ENCODE data around the gene ANKRD13D.

The ANKRD13D gene

DNA sequence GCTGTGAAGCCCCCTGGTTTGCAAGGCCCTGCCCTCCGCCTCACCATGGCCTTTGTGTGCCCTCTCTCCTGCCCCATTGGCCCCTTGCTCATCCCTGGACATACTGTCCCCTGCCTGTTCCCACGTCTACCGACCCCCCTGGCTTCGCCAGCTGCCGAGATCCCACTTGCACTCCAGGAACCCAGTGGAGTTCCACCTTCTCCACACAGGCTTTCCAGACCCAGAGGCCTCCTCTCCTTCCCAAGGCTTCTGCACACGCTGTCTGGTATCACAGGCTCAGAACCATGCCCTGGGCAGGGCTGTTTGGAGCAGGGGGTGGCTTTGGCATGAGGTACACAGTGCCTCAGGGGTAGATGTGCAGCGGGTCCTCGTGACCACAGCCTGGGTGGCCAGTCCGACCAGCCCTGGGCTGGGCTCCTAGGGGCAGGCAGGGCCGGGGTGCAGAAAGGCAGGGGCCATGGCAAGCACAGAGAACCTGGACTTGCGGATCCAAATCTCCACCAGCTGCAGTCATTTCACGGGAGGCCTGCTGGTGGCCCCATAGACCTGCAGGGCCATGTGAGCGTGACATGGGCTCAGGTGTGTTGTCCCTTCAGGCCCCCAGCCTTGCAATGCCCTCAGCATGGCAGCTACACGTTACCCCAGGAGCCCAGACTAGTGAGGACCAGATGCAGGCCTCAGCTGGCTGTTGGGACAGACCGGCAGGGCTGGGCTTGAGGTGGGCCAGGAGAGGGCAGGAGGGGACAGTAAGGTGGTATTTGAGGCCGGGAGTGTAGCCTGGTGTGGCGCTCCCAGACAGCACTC, 13.3 kb upstream of the ANKRD13D start:
- DNase-seq, result peak; percentile 37

DNA sequence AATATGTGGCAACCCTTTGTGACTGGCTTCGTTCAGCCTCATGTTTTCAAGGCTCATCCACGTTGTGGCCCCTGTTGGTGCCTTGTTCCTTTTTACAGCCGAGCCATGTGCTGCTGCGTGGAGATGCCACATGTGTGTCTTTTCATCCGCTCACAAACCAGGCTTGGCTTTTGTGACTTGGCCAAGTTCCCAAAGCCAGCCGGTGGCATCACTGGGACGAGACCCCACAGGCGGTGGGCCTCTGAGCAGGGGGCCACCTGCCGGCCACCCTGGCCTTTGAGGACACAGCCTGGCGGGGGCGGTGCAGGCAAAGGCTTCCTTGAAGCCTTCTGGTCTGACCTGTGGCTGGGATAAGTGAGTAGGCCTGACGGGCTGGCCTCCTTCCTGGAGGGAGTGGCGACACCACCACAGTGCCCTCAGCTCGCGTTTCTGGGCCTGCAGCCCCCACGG, 12.3 kb upstream of the ANKRD13D start:
- peak; percentile 55 for DNase-seq

DNA sequence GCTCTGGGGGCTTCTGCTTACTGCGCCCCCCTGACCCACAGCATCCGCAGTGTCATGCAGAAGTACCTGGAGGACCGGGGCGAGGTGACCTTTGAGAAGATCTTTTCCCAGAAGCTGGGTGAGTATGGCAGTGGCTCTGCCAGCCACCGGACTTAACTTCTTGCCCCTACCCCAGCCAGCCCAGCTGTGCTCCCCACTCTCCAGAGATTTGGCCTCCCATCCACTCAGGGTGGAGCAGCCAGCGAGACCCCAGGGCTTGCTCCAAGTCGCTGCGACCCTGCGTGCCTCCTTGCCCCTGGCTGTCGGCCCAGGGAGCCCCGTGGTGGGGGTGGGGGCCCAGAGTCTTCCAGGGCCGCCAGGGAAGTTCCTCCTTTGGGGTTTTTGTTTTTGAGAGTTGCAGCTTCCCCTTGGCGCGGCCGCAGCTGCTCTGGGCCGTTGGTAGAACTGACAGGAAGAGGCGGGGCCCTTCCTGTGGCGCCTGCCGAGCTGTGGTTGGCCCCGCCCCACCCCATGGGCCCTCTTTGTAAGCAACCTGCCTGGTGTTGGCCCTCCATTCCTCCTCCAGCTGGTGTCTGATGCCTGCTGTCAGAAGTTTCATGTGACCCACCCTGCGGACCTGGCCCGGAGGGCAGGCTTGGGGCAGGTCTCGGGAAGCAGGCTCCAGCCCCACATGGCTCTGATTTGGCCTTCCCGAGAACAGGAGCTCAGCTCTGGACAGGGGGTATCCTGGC, 11.7 kb upstream of the ANKRD13D start:
- DNase-seq, result peak; percentile 91

DNA sequence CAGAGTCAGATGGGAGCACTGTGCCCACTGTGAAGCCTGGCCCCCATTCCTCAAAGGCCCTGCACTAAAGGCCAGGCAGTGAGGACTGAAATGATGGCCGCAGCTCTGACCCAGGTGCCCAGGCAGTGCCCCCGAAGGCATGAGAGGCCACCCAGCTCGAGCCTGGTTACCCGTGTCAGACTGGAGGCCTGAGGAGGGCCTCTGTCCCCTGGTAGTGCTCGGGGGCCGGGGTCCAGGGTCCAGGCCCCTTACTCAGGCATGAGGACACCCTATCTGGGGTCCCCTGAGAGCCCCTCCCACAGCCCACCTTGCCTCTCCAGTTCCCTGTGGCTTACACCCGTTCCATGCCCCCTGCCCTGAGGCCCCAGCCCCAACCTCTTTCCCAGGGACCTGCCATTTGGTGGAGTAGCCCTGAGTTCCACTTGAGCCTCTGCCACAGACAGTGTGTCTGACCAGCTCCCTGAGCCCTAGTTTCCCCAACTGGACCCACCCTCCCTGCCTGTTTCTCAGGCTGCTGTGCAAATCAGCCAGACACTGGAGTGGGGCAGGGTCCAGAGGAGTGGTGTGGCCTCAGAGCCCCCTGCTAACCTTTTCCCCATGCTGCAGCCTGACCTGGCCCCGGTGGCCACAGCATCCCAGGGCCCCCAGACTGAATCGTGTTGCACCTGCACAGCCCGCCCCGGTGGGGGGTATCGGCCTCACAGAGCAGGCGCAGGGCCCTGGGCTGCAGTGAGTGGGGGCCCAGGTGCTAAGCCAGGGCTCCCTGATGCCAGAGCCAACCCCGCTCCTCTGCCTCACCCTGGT, 10.8 kb upstream of the ANKRD13D start:
- DNase-seq, result no peak

DNA sequence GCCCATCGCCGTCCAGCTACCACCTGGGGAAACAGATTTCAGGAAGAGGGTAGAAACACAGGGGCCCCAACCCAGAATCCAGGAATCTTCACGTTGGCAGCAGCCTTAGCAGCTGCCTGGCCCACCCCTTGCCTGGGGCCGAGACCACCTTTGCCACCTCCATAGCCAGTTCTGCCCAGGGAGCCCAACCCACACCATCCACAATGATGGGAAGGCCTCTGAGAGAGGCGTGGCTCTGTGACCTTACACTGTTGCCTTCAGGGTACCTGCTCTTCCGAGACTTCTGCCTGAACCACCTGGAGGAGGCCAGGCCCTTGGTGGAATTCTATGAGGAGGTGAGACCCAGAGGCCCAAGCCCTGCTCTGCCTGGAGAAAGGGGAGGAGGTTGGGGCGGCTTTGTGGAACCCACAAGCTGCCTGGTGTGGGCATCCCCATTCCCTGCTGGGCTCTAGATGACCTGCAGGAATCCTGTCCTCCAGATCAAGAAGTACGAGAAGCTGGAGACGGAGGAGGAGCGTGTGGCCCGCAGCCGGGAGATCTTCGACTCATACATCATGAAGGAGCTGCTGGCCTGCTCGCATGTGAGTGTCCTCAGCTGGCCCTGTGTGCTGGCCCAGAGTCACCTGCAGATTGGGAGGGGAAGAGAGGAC, 10.0 kb upstream of the ANKRD13D start:
- peak; percentile 0 for DNase-seq

DNA sequence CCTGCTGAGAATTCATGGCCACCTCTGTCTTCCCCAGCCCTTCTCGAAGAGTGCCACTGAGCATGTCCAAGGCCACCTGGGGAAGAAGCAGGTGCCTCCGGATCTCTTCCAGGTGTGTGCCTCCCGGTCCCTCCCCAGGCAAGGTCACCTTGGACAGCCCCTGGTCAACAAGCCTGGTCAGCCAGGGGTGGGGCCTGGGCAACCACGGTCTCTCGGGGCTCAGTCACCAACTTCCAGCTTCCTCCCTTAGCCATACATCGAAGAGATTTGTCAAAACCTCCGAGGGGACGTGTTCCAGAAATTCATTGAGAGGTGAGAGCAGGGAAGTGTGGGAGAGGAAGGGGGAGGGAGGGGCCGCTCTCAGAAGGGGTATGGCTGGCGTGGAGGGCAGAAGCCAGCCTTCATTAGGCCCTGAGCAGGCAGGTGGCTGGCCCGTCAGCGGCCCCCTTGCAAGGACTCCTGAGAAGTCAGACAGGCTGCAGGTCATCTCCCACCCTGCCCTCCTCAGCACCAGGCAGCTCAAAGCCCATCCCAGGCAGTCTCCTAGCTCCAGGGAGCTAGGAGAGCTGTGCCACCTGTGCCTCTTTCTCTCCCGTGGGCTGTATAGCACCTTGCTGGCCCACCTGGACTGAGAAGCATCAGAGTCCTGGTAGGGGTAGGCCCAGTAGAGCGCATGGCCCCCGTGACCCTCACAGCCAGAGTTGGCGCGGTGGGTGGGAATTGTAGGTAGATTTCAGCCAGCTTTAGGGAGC, 9.3 kb upstream of the ANKRD13D start:
- no peak for DNase-seq

DNA sequence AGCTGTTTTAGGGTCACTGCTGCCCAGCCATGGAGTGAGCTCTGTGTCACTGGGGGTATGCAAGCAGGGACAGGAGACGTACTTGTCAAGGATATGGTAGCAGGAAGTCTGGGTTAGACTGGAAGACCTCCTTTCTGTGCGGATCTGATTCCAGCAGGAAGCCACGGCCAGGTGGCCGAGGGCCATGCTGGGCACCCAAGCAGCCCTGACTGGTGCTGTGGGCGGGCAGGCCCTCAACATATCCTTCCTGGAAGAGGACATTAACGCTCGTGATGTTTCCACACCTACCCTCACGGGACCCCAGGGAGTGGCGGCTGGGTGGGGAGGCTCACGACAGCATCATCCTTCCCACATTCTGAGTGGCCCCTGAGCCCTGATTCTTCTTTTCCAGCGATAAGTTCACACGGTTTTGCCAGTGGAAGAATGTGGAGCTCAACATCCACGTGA, 8.7 kb upstream of the ANKRD13D start:
- no peak for DNase-seq

DNA sequence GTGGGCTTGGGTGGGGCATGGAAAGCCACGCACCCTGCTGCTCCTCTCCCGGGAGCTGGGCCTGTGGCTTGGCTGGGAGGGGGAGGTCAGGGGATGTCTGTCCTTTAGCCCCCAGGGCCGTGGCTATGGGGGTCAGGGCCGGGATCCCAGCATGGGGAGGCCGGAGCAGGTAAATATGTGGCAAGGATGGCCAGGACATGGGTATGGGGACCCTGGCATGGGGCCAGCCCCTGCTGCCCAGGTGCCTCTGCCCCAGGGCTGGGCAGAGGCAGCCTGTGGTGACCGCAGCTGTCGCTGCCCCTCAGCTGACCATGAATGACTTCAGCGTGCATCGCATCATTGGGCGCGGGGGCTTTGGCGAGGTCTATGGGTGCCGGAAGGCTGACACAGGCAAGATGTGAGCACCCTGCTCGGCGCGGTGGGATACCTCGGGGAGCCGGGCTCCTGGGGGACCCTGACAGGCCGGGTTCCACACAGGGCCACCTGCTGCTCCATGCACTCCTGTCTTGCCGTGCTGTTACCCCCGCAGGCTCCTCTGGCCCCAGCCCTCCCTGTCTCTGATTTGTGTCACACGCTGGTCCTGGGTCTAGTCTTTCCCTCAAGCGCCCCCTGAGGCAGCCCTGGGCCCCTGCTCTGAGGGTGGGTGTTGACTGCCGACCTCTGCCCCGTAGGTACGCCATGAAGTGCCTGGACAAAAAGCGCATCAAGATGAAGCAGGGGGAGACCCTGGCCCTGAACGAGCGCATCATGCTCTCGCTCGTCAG, 8.1 kb upstream of the ANKRD13D start:
- DNase-seq, result peak; percentile 2

DNA sequence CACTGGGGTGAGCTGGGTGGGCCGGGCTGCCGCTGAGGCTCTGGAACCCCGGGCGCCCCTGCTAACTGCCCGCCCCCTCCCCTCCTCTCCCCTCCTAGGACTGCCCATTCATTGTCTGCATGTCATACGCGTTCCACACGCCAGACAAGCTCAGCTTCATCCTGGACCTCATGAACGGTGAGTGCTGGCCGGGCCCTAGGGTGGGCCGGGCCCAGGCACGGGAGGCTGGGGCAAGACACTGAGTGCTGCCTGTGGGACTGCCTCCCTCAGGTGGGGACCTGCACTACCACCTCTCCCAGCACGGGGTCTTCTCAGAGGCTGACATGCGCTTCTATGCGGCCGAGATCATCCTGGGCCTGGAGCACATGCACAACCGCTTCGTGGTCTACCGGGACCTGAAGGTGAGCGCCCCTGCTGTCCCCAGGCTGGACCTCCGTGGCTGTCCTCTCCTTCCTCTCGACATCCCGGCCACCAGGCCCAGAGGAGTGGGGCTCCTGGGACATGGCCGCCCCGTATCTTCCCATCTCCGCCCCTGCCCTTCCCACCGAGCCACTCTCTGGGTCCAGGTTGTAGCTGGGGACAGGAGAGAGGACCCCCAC, 7.5 kb upstream of the ANKRD13D start:
- peak; percentile 1 for DNase-seq

DNA sequence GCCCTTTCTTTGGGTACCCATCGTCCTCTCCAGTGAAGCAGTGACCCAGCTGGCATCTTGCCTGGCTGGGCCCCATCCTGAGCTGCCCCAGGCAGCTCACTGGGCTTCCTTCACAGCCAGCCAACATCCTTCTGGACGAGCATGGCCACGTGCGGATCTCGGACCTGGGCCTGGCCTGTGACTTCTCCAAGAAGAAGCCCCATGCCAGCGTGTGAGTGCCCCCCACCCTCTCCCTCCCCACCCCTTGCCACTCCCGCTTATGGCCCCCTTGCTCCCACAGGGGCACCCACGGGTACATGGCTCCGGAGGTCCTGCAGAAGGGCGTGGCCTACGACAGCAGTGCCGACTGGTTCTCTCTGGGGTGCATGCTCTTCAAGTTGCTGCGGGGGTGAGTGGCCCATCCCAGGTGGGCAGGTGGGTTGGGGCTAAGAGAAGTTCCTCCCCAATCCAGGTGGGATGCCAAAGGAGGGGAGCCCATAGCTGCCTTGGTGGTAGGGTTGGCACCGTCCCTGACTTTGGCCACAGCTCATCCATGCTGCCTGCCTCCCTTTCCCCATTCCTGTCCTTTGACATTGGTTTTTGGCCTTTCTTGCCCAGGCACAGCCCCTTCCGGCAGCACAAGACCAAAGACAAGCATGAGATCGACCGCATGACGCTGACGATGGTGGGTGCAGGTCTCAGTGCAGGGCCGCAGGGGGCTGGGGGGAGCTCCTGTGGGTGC, 6.8 kb upstream of the ANKRD13D start:
- peak; percentile 1 for DNase-seq

DNA sequence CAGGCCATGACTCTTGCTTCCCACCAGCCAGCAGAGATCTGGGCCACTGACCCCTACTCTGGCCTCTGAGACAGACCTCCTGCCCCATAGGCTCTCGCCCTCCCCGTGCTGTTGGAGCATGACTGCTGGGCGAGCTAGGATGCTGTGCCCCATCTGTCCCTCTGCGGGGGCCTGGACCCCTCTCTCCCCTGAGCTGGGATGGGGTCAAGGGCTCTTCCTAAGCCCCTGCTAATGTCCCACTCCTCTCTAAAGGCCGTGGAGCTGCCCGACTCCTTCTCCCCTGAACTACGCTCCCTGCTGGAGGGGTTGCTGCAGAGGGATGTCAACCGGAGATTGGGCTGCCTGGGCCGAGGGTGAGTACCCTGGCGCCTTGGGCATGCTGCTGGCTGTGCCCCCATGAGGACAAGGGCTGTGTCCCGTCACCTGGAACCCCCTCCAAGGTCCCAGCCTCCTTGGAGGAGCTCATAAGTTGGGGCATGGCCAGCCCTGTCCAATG, 6.2 kb upstream of the ANKRD13D start:
- no peak for DNase-seq

DNA sequence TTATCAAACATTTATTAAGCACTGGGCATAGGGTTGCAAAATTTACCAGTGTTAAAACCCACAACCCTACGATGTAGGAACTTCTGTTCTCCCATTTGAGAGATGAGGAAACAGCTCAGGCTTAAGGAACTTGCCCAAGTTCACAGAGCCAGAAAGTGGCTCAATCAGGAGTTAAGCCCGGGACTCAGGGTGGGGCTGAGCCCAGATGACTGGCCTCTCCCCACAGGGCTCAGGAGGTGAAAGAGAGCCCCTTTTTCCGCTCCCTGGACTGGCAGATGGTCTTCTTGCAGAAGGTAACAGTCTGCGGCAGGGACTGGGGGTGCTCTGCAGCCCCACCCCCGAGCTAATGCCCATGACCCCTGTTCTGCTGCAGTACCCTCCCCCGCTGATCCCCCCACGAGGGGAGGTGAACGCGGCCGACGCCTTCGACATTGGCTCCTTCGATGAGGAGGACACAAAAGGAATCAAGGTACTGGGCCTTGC, 5.6 kb upstream of the ANKRD13D start:
- no peak for DNase-seq

DNA sequence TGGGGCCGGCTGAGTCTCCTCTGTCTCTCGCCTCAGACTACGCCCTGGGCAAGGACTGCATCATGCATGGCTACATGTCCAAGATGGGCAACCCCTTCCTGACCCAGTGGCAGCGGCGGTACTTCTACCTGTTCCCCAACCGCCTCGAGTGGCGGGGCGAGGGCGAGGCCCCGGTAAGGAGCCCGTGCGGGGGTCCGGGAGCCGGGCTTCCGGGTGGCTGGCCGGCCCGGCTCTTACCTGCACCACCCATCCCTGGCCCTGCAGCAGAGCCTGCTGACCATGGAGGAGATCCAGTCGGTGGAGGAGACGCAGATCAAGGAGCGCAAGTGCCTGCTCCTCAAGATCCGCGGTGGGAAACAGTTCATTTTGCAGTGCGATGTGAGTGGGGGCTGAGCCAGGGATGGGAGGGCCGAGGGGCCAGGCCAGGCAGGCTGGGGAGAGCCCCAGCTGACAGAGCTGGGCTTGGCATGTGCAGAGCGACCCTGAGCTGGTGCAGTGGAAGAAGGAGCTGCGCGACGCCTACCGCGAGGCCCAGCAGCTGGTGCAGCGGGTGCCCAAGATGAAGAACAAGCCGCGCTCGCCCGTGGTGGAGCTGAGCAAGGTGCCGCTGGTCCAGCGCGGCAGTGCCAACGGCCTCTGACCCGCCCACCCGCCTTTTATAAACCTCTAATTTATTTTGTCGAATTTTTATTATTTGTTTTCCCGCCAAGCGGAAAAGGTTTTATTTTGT, 4.1 kb upstream of the ANKRD13D start:
- DNase-seq, result no peak

DNA sequence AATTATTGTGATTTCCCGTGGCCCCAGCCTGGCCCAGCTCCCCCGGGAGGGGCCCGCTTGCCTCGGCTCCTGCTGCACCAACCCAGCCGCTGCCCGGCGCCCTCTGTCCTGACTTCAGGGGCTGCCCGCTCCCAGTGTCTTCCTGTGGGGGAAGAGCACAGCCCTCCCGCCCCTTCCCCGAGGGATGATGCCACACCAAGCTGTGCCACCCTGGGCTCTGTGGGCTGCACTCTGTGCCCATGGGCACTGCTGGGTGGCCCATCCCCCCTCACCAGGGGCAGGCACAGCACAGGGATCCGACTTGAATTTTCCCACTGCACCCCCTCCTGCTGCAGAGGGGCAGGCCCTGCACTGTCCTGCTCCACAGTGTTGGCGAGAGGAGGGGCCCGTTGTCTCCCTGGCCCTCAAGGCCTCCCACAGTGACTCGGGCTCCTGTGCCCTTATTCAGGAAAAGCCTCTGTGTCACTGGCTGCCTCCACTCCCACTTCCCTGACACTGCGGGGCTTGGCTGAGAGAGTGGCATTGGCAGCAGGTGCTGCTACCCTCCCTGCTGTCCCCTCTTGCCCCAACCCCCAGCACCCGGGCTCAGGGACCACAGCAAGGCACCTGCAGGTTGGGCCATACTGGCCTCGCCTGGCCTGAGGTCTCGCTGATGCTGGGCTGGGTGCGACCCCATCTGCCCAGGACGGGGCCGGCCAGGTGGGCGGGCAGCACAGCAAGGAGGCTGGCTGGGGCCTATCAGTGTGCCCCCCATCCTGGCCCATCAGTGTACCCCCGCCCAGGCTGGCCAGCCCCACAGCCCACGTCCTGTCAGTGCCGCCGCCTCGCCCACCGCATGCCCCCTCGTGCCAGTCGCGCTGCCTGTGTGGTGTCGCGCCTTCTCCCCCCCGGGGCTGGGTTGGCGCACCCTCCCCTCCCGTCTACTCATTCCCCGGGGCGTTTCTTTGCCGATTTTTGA, 3.3 kb upstream of the ANKRD13D start:
- no peak for DNase-seq

DNA sequence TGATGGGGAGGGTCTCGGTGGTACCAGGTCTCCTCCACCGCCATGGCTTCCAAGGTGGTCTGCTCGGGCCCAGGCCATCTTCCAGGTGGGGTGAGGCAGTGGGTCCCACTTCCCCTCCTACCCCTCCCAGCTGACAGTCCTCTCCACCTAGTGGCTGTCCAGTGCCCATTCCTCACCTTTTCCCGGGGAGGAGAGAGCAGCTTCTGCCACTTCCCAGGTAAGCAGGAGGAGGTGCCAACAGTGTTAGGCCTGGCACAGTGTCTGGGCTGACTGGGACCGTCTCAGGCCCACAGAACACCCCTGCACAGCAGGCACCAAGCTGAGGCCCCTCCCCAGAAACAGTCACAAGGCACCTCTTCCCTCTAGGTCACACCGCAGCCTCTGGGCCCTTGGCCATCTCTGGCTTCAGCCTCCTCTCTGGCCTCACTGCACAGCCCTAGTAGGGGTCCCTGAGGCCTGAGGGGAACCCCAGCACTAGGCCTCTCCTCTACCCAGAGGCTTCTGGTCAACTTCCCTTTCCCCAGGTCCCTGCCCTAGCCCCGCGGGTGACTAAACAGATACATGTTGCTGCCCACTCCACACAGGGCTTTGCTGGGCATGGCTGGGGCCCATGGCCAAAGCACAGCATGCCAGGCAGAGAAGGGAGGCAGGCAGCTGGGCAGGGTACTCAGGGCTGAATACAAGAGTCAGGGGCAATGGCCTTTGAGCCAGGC, 2.3 kb upstream of the ANKRD13D start:
- DNase-seq, result no peak

DNA sequence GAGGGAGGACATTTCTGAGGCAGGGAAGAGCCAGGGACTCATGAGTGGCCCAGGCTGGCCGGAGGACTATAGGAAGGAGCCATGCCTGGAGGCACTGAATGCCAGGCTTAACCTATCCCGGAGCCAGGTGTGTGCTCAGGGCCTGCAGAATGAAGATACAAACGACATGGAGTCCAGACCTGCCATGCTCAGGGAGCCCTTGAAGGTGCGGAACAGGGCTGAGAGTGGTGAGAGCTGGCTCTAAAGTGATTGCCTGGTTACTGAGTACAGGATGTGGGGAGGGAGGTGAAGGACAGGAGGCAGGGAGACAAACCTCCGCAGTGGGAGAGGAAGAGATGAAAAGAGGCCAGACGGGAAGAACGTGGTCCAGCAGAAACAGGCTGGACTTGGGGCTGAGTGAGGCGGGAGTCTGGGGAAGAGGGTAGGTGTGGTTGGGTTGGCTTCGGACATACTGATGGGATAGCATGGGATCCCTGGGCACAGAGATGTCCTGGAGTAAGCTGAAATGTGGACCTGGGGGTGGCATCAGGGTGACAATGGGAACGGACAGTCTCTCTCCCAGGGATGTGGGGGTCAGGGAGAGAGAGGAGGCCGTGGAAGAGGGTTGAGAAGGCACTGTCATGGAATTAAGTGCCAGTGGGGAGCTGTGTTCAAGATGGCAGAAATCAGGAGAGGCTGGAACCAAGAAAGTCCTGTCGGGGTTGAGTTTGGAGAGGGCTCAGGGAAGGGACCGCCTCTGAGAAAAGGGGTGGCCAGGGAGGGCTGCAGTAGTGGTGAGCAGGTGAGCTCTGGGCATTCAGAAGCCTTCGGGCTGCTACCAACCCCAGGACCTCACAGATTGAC, 1.5 kb upstream of the ANKRD13D start:
- no peak for DNase-seq

DNA sequence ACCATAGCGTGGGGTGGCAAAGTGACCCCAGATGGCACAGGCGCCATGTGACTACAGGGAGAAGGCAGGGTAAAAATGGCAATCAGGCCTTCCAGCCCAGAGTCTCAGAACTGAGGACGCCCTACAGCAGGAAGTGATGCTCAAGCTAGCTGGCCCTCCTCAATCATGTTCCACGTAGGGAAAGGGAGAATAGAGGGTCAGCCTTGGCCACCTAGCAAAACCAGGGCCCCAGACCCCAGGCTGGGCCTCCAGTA, 978 bp upstream of the ANKRD13D start:
- peak; percentile 47 for DNase-seq

Data from stimulated activated CD4-positive, alpha-beta T cell treated with anti-CD3 and anti-CD28 coated beads, Interleukin-1b, Interleukin-23, amount 100 ng/mL, for 48 hours (primary cell).